H1 (cell line): Measurements from ENCODE around the gene MEGF11.

Source experiments
- EP300 ChIP-seq, 2 experiments: IDR thresholded peaks; 1 replicate in 1 of 2; 2 replicates in 1 of 2; pipeline ENCODE4 v1.6.1; 2011 to 2012; ENCODE audit warnings: low read depth in 2 of 2, low read length in 2 of 2, mild to moderate bottlenecking in 2 of 2, borderline replicate concordance in 1 of 2, inconsistent platforms in 1 of 2, moderate library complexity in 1 of 2
- KDM1A ChIP-seq: fragments of 200-600, 300-600 bp; sonication (generic); IDR thresholded peaks from 2 replicates; pipeline ENCODE4 v1.7.1; 2016; ENCODE audit warnings: mild to moderate bottlenecking, low read length, borderline replicate concordance
- POLR2A ChIP-seq, 2 experiments: IDR thresholded peaks; 1 replicate in 1 of 2; 2 replicates in 1 of 2; pipeline ENCODE4 v1.6.1; 2011; ENCODE audit warnings: low read depth in 2 of 2, low read length in 2 of 2, mild to moderate bottlenecking in 2 of 2; ENCODE audit errors: control extremely low read depth in 1 of 2
- RFX5 ChIP-seq: IDR thresholded peaks from 2 replicates; pipeline ENCODE4 v1.6.1; 2011; ENCODE audit warnings: low read depth, low read length, improper control_type of control experiment, borderline replicate concordance
- TEAD4 ChIP-seq: IDR thresholded peaks from 2 replicates; pipeline ENCODE4 v1.6.1; 2012; ENCODE audit warnings: low read depth, low read length, inconsistent platforms, mixed read lengths
- ZNF274 ChIP-seq: IDR thresholded peaks from 2 replicates; pipeline ENCODE4 v1.7.0; 2012; ENCODE audit warnings: low read length, borderline replicate concordance; ENCODE audit errors: extremely low read depth
- TF ChIP-seq, protein P1 (sequence below), 3 experiments: IDR thresholded peaks; 1 replicate in 2 of 3; 2 replicates in 1 of 3; pipeline versions ENCODE4 v1.5.1 to v1.6.1; 2011; ENCODE audit warnings: low read length in 3 of 3, mild to moderate bottlenecking in 3 of 3, inconsistent platforms in 2 of 3, low read depth in 1 of 3, moderate library complexity in 1 of 3; ENCODE audit not compliant: insufficient read depth in 1 of 3; ENCODE audit errors: control extremely low read depth in 1 of 3

DNA sequence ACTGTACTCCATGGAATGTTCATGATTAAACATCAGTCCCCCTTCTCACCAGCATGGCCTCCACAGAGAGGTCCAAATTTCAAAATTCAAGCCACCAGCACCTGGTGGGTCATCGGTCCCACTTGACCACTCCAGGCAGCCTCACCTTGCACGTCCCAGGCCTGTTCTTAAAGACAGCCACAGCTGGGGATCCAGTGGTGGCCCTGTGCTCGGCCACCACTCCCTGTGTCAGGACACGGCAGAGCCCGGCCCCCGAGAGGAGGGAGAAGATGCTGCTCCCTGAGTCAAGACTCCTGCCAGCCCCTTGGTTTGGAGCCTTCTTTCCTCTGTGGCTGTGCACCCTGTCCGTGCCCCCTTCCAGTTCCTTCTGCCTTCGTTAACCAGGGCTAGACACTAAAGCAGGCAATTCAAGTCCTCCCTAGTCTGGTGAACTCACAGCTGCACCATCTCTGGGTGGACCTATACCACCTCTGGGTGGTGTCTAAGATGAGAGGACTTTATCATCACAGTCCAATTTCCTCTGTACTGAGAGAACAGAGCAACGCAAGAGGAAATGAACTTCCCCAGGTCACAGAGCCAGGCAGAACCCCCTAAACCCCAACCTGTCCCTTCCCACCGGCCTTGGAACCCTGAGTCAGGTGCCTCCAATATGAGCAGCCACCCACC is 97.1 kb downstream of the MEGF11 start:
- TF ChIP-seq EP300 (IDR thresholded peaks at IDR 0.05; ENCODE audit: borderline replicate concordance in 1 of 2, low read depth in 2 of 2, low read length in 2 of 2), result no peak
- TF ChIP-seq TEAD4, result no peak
- TF ChIP-seq, protein P1, sequence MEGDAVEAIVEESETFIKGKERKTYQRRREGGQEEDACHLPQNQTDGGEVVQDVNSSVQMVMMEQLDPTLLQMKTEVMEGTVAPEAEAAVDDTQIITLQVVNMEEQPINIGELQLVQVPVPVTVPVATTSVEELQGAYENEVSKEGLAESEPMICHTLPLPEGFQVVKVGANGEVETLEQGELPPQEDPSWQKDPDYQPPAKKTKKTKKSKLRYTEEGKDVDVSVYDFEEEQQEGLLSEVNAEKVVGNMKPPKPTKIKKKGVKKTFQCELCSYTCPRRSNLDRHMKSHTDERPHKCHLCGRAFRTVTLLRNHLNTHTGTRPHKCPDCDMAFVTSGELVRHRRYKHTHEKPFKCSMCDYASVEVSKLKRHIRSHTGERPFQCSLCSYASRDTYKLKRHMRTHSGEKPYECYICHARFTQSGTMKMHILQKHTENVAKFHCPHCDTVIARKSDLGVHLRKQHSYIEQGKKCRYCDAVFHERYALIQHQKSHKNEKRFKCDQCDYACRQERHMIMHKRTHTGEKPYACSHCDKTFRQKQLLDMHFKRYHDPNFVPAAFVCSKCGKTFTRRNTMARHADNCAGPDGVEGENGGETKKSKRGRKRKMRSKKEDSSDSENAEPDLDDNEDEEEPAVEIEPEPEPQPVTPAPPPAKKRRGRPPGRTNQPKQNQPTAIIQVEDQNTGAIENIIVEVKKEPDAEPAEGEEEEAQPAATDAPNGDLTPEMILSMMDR (IDR thresholded peaks at IDR 0.05; ENCODE audit: control extremely low read depth in 1 of 3, insufficient read depth in 1 of 3, low read depth in 1 of 3, low read length in 3 of 3), result no peak
- TF ChIP-seq ZNF274, result no peak
- no peak for TF ChIP-seq KDM1A
- no peak for TF ChIP-seq POLR2A (IDR thresholded peaks at IDR 0.05; ENCODE audit: control extremely low read depth in 1 of 2, low read depth in 2 of 2, low read length in 2 of 2)
- no peak for TF ChIP-seq RFX5
